ENCODE measurements around the gene PRKG2. TPM values are rescaled to one million over a fixed set of nuclear protein-coding genes. Genes with fewer than 3 reads are reported as not detected.

Gene PRKG2
- total RNA-seq, 1 experiment from 2014 or later: 0.23 TPM

GRCh38 chr4:81093720-81094401 lies 121.2 kb downstream of the PRKG2 start:
- ChIA-PET CTCF (interaction anchor here (0.7 to 2.1 kb wide), 5 partner anchors 10 to 734 kb away, joined by 3 to 6 read pairs (median 5); no protein-coding TSS in a partner anchor), POLR2A (interaction anchor here (0.6 kb wide), 1 partner anchor 14 kb away, joined by 3 read pairs; no protein-coding TSS in a partner anchor)
- no peak overlapping the region for H3K4me3 Mint-ChIP-seq (ENCODE audit: unreplicated experiment)
- H3K27ac Mint-ChIP-seq (ENCODE audit: low read depth, unreplicated experiment): no peak overlapping the region
- H3K9me3 Mint-ChIP-seq (ENCODE audit: unreplicated experiment): no peaks in the 10 kb centered on the region
- no peak for DNase-seq (ENCODE audit: unreplicated experiment)
- H3K36me3 Mint-ChIP-seq (ENCODE audit: insufficient read depth, unreplicated experiment): no peaks in the 10 kb centered on the region
- no TSS peak for BruUV-seq (replicated peaks)
- no peak for TF ChIP-seq CTCF (IDR thresholded peaks at IDR 0.05; ENCODE audit: unreplicated experiment)
- no peaks in the 10 kb centered on the region for H3K27me3 Mint-ChIP-seq (ENCODE audit: insufficient read depth, unreplicated experiment)
- H3K4me1 Mint-ChIP-seq (ENCODE audit: insufficient read depth, unreplicated experiment): no peaks in the 10 kb centered on the region
- intact Hi-C loops (cut with micrococcal nuclease): no loop called here

- Mint-ChIP-seq H3K27me3 (ENCODE audit: insufficient read depth, unreplicated experiment) (no peaks in the 10 kb centered on the region), H3K9me3 (ENCODE audit: unreplicated experiment) (no peaks in the 10 kb centered on the region), H3K4me3 (ENCODE audit: unreplicated experiment) (no peak overlapping the region), H3K36me3 (ENCODE audit: insufficient read depth, unreplicated experiment) (no peaks in the 10 kb centered on the region), H3K4me1 (ENCODE audit: insufficient read depth, unreplicated experiment) (peaks cover 10% of the 10 kb centered on the region), H3K27ac (ENCODE audit: low read depth, unreplicated experiment) (no peak overlapping the region)
- POLR2A ChIA-PET: interaction anchor here (0.6 to 1.7 kb wide), 2 partner anchors 48 to 161 kb away, joined by 3 to 4 read pairs; no protein-coding TSS in a partner anchor
- no peak for TF ChIP-seq CTCF (IDR thresholded peaks at IDR 0.05; ENCODE audit: unreplicated experiment)
- no TSS peak for BruUV-seq (replicated peaks)
- CTCF ChIA-PET: interaction anchor here (1.2 to 4.0 kb wide), 4 partner anchors 16 to 724 kb away, joined by 3 to 54 read pairs (median 16); no protein-coding TSS in a partner anchor
- no peak for DNase-seq (ENCODE audit: unreplicated experiment)
- intact Hi-C loops (cut with micrococcal nuclease): no loop called here
Measured at GRCh38 chr4:81085979-81086378, 129.0 kb downstream of the PRKG2 start.

DNA sequence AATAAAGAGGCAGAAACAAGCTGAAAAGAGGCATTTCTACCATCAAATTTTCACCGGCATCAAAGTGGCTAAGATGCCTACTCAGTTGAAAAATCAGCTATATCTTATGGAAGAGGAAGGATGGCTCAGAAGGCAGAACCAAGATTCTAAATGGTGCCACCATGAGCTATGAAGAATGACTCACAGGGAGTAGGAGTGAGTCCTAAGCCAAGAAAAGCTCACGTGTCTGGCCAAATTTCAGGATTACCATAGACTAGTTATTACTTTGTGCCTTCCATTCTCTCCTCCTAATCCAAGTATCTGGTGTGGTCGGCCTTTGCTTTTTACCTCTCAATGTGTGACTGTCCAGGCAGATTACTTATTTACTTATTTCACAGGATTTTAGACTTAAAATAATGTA lies 129.7 kb downstream of the PRKG2 start:
- DNase-seq (ENCODE audit: unreplicated experiment): peak; percentile 33
- H3K27ac Mint-ChIP-seq (ENCODE audit: low read depth, unreplicated experiment): no peak overlapping the region
- no peak for TF ChIP-seq CTCF (IDR thresholded peaks at IDR 0.05; ENCODE audit: unreplicated experiment)
- ChIA-PET CTCF (interaction anchor here (0.7 to 4.0 kb wide), 5 partner anchors 10 to 723 kb away, joined by 3 to 54 read pairs (median 4); no protein-coding TSS in a partner anchor), POLR2A (interaction anchor here (0.6 to 1.7 kb wide), 2 partner anchors 49 to 282 kb away, joined by 3 to 4 read pairs; no protein-coding TSS in a partner anchor)
- BruUV-seq (replicated peaks): no TSS peak
- H3K4me1 Mint-ChIP-seq (ENCODE audit: insufficient read depth, unreplicated experiment): peaks cover 10% of the 10 kb centered on the region
- H3K4me3 Mint-ChIP-seq (ENCODE audit: unreplicated experiment): no peak overlapping the region
- no peaks in the 10 kb centered on the region for H3K36me3 Mint-ChIP-seq (ENCODE audit: insufficient read depth, unreplicated experiment)
- H3K27me3 Mint-ChIP-seq (ENCODE audit: insufficient read depth, unreplicated experiment): no peaks in the 10 kb centered on the region
- intact Hi-C loops (cut with micrococcal nuclease): no loop called here
- H3K9me3 Mint-ChIP-seq (ENCODE audit: unreplicated experiment): no peaks in the 10 kb centered on the region

GRCh38 chr4:81084634-81085033 lies 130.4 kb downstream of the PRKG2 start:
- TF ChIP-seq CTCF (IDR thresholded peaks at IDR 0.05; ENCODE audit: unreplicated experiment): no peak
- ChIA-PET CTCF (interaction anchor here (0.6 to 4.0 kb wide), 10 partner anchors 9 to 272 kb away, joined by 3 to 54 read pairs (median 4); no protein-coding TSS in a partner anchor), POLR2A (interaction anchor here (0.6 to 1.7 kb wide), 2 partner anchors 49 to 283 kb away, joined by 3 to 4 read pairs; no protein-coding TSS in a partner anchor)
- DNase-seq (ENCODE audit: unreplicated experiment): no peak
- no peak overlapping the region for H3K4me3 Mint-ChIP-seq (ENCODE audit: unreplicated experiment)
- no TSS peak for BruUV-seq (replicated peaks)
- intact Hi-C loops (cut with micrococcal nuclease): loop anchor here (1.0 kb wide), 1 partner anchor 267 kb away; no protein-coding TSS in a partner anchor
- no peaks in the 10 kb centered on the region for H3K36me3 Mint-ChIP-seq (ENCODE audit: insufficient read depth, unreplicated experiment)
- H3K27me3 Mint-ChIP-seq (ENCODE audit: insufficient read depth, unreplicated experiment): no peaks in the 10 kb centered on the region
- H3K4me1 Mint-ChIP-seq (ENCODE audit: insufficient read depth, unreplicated experiment): peaks cover 10% of the 10 kb centered on the region
- no peak overlapping the region for H3K27ac Mint-ChIP-seq (ENCODE audit: low read depth, unreplicated experiment)
- no peaks in the 10 kb centered on the region for H3K9me3 Mint-ChIP-seq (ENCODE audit: unreplicated experiment)
